Prostate gland (tissue), 2 donors: Measurements from ENCODE around the gene OR6Y1. TPM values are rescaled to one million over a fixed set of nuclear protein-coding genes. Genes with fewer than 3 reads are reported as not detected.

ENCODE experiments used
- DNase-seq: peaks from one replicate; pipeline ENCODE4 v3.0.0-alpha.2; 2019; ENCODE audit warnings: low spot score
- H3K27ac ChIP-seq, 2 donors: fragments of 200-600 bp; sonication (generic); 2 replicates each; pipeline ENCODE4 v1.5.1; 2017 to 2019
- H3K27me3 ChIP-seq: fragments of 200-600 bp; sonication (generic); replicated peaks from 2 replicates; pipeline ENCODE4 v1.5.1; 2019; ENCODE audit not compliant: insufficient read depth
- H3K36me3 ChIP-seq, 2 donors: fragments of 200-600 bp; sonication (generic); 1 replicate in 1 of 2; 2 replicates in 1 of 2; pipeline versions ENCODE4 v1.5.1 to v1.8.1; 2017 to 2019
- H3K4me1 ChIP-seq: fragments of 200-600 bp; sonication (generic); replicated peaks from 2 replicates; pipeline ENCODE4 v1.5.1; 2019
- H3K4me3 ChIP-seq, 2 donors: fragments of 200-600 bp; sonication (generic); 2 replicates each; pipeline ENCODE4 v1.5.1; 2017 to 2019
- H3K9me3 ChIP-seq: fragments of 200-600 bp; sonication (generic); 2 replicates; pipeline ENCODE4 v1.5.1; 2017
- POLR2A ChIP-seq: fragments of 450-650 bp; IDR thresholded peaks from one replicate; pipeline ENCODE4 v1.6.1; 2016; ENCODE audit warnings: antibody characterized with exemption, mild to moderate bottlenecking
- POLR2AphosphoS5 ChIP-seq: sonication (generic); formaldehyde crosslinking; IDR thresholded peaks from one replicate; pipeline ENCODE4 v1.6.1; 2017; ENCODE audit warnings: antibody characterized with exemption
- WGBS: methylation state at CpG from one replicate; pipeline ENCODE4 v1.1.5; 2018; 5-methylcytosine and 5-hydroxymethylcytosine counted together
- intact Hi-C: fragments of 100-400 bp; cut with DNase I; formaldehyde crosslinking; loops from one replicate; pipeline ENCODE4 v1.14.2; 2022
- total RNA-seq, 2 donors: library from RNA; depleted of rRNA; stranded (reverse); fragments of >200 nt; gene quantifications; one replicate each; pipeline ENCODE4 v1.1.0, GENCODE V29; 2016
- TF ChIP-seq, protein P1 (sequence below), 4 experiments: fragments of 200-600 bp in 2 of 4; fragments of 450-650 bp in 2 of 4; sonication (generic) in 2 of 4; IDR thresholded peaks; 1 replicate in 3 of 4; 2 replicates in 1 of 4; pipeline ENCODE4 v1.5.1; 2016 to 2019; ENCODE audit warnings: antibody characterized with exemption in 4 of 4, mild to moderate bottlenecking in 2 of 4, moderate library complexity in 2 of 4

The OR6Y1 gene
- total RNA-seq, 2 donors from 2014 or later = not detected

DNA sequence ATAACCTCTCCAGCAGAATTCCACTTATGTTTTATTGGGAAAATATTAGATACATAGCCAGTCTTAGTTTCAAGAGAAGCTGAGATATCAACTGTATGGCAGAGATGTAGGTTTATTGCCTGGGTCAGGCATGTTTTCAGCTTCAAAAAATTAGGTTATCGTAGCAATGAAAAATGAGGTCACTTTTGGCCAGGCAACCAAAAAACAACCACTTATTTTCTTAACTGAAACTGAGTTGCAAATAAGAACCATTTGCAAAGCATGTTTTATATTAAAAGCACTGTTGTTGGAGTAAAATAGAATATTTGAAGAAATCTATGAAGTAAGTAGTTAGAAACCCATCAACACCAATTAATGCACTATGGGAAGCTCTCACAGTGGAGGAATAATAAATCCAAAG lies 5.5 kb upstream of the OR6Y1 start:
- no peak for DNase-seq
- no peak overlapping the region for H3K27ac ChIP-seq
- no peaks in the 10 kb centered on the region for H3K36me3 ChIP-seq
- TF ChIP-seq POLR2AphosphoS5 (no peak), POLR2A (no peak)
- TF ChIP-seq, protein P1, sequence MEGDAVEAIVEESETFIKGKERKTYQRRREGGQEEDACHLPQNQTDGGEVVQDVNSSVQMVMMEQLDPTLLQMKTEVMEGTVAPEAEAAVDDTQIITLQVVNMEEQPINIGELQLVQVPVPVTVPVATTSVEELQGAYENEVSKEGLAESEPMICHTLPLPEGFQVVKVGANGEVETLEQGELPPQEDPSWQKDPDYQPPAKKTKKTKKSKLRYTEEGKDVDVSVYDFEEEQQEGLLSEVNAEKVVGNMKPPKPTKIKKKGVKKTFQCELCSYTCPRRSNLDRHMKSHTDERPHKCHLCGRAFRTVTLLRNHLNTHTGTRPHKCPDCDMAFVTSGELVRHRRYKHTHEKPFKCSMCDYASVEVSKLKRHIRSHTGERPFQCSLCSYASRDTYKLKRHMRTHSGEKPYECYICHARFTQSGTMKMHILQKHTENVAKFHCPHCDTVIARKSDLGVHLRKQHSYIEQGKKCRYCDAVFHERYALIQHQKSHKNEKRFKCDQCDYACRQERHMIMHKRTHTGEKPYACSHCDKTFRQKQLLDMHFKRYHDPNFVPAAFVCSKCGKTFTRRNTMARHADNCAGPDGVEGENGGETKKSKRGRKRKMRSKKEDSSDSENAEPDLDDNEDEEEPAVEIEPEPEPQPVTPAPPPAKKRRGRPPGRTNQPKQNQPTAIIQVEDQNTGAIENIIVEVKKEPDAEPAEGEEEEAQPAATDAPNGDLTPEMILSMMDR (IDR thresholded peaks at IDR 0.05) = no peak
- H3K27me3 ChIP-seq = no peaks in the 10 kb centered on the region
- H3K4me1 ChIP-seq = no peaks in the 10 kb centered on the region
- H3K9me3 ChIP-seq = no peaks in the 10 kb centered on the region
- intact Hi-C loops = no loop called here
- 87% methylated on average over 1 of the region's 1 CpG for WGBS
- H3K4me3 ChIP-seq = no peak overlapping the region

DNA sequence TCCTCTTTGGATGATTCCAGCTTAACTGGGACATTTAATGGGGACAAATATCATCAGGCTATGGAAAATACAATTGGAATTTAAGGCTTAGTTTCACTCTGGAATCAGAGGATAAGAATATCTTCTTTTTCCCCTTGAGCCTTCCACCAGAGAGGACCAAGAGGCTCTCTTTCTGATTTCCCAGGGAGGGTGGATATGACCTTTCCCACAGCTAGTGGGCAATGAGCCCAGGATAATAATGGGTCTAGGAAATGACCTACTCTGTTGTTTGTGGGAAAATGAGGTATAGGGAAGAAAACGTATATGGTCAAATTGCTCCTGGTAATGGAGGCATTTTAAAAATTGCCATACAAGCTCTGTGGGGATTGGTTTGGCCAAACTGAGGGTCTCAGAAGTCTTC lies 1.9 kb downstream of the OR6Y1 start:
- no peaks in the 10 kb centered on the region for H3K27me3 ChIP-seq
- intact Hi-C loops = no loop called here
- WGBS = 74% methylated on average over 1 of the region's 1 CpG

DNA sequence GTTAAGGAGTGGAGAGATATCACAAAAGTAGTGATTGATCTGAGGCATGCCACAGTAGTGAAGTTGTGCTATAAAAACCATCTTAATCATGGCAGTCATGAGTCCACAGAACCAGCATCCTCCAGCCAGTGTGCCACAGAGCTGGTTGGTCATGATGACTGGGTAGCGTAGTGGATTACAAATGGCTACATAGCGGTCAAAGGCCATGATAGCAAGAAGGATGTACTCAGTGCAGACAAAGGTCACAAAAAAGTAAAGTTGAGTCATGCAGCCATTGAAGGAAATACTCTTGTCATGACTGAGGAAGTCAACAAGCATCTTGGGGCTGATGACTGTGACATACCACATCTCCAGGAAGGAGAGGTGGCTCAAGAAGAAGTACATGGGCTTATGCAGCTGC lies 6.7 kb downstream of the OR6Y1 start:
- no peaks in the 10 kb centered on the region for H3K4me1 ChIP-seq
- no peak overlapping the region for H3K27ac ChIP-seq
- H3K9me3 ChIP-seq = no peaks in the 10 kb centered on the region
- intact Hi-C loops = no loop called here
- DNase-seq = no peak
- no peaks in the 10 kb centered on the region for H3K27me3 ChIP-seq
- no peak overlapping the region for H3K4me3 ChIP-seq
- no peaks in the 10 kb centered on the region for H3K36me3 ChIP-seq
- 100% methylated on average over 2 of the region's 2 CpGs for WGBS
- TF ChIP-seq POLR2A (no peak), POLR2AphosphoS5 (no peak)
- TF ChIP-seq, protein P1 (IDR thresholded peaks at IDR 0.05) = no peak

More for the DNA sequence above, 1.9 kb downstream of the OR6Y1 start:
- no peak overlapping the region for H3K27ac ChIP-seq
- TF ChIP-seq POLR2AphosphoS5 = no peak
- no peak for TF ChIP-seq POLR2A
- no peaks in the 10 kb centered on the region for H3K36me3 ChIP-seq
- DNase-seq = no peak
- no peaks in the 10 kb centered on the region for H3K4me1 ChIP-seq
- H3K4me3 ChIP-seq = no peak overlapping the region
- H3K9me3 ChIP-seq = no peaks in the 10 kb centered on the region

DNA sequence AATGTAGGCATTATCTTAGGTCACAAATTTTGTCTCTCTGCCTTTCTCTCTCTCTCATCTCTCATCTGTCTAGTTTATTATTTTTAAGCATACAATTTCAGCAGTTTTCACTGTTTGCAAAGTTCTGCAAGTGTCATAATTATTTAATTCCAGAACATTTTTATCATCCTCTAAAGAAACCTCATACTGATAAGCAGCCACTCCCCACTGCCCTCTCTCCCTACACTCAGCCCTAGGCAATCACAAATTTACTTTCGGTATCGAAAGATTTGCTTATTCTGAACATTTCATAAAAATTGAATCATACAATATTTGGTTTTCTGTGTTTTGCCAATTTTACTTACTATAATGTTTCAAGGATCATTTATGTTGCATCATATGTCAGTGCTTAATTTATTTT lies 16.6 kb downstream of the OR6Y1 start:
- Histone ChIP-seq H3K4me1 (no peaks in the 10 kb centered on the region), H3K9me3 (no peaks in the 10 kb centered on the region), H3K4me3 (no peak overlapping the region), H3K27ac (no peak overlapping the region), H3K36me3 (no peaks in the 10 kb centered on the region), H3K27me3 (no peaks in the 10 kb centered on the region)
- WGBS = 93% methylated on average over 2 of the region's 2 CpGs
- intact Hi-C loops = no loop called here
- TF ChIP-seq POLR2AphosphoS5 = no peak
- no peak for TF ChIP-seq POLR2A
- TF ChIP-seq, protein P1 (IDR thresholded peaks at IDR 0.05) = no peak
- no peak for DNase-seq

DNA sequence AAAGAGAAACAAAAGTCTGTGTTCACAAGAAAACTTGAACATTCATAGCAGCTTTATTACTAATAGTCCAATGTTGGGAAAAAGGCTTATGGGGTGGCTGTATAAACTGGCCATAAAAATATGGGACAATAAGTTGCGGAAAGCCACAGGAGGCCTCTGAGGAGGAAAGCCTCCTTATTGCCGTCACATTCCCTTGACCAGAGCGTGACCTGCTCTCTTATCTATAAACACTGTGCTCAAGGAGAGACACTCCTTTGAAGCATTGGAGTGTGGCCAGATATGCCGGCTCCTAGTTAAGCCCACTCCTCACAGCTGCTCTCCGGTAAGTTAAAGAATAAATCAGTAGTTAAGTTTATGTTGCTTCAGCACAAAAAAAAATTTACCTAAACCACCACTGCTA lies 19.7 kb downstream of the OR6Y1 start:
- no peak for DNase-seq
- Histone ChIP-seq H3K4me1 (no peaks in the 10 kb centered on the region), H3K9me3 (no peaks in the 10 kb centered on the region), H3K27me3 (no peaks in the 10 kb centered on the region), H3K4me3 (no peak overlapping the region), H3K27ac (no peak overlapping the region), H3K36me3 (no peaks in the 10 kb centered on the region)
- TF ChIP-seq POLR2AphosphoS5 = no peak
- no peak for TF ChIP-seq POLR2A
- intact Hi-C loops = no loop called here
- 13% methylated on average over 5 of the region's 5 CpGs for WGBS

DNA sequence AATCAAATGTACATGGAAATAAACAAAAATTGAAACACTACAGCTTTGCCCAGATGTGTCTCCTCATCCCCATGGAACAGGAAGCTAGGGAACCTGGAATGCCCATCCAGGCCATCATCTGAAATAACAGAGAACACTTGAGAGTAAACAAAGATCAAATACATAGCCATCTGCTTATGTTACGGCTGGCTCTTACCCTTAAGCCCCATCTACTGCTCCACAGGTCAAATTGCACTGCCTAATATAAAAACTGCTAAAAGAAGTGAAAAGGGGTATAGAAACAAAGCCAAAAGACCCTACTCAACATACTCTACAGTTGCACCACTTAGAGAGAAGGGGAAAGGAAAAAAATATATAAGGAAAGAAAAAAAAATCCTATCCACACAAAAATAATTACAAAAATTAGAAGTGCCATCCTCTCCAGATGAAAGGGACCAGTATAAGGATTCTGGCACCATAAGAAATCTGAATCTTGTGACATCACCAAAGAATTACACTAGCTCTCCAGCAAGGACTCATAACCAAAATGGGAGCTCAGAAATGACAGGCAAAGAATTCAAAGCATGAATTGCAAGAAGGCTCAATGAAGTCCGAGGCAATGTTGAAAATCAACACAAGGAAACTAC lies 26.9 kb downstream of the OR6Y1 start:
- no peaks in the 10 kb centered on the region for H3K9me3 ChIP-seq
- TF ChIP-seq POLR2AphosphoS5 (no peak), POLR2A (no peak)
- TF ChIP-seq, protein P1 (IDR thresholded peaks at IDR 0.05) = no peak
- H3K27ac ChIP-seq = no peak overlapping the region
- H3K4me1 ChIP-seq = no peaks in the 10 kb centered on the region
- no peak for DNase-seq
- intact Hi-C loops = no loop called here
- no peaks in the 10 kb centered on the region for H3K36me3 ChIP-seq
- no peaks in the 10 kb centered on the region for H3K27me3 ChIP-seq
- no peak overlapping the region for H3K4me3 ChIP-seq
- WGBS = 79% methylated on average over 2 of the region's 2 CpGs
